Hepatocyte (in vitro differentiated cells): ENCODE data around the gene ZNF714. TPM values are rescaled to one million over a fixed set of nuclear protein-coding genes. Genes with fewer than 3 reads are reported as not detected.
"Not testable (repeated sequence)": the region's sequence is repeated elsewhere in the genome, so short reads cannot be mapped to it uniquely, and the experiment has no call there.

ENCODE experiments used
- DNase-seq: peaks from one replicate; pipeline ENCODE4 v3.0.0-alpha.2; 2016; ENCODE audit warnings: low spot score
- H2AFZ ChIP-seq: fragments of 200-600 bp; sonication (generic); 2 replicates; pipeline ENCODE4 v1.6.0; 2016; ENCODE audit warnings: antibody characterized with exemption, mild to moderate bottlenecking
- H3K27ac ChIP-seq: fragments of 200-600 bp; sonication (generic); 2 replicates; pipeline ENCODE4 v1.5.1; 2016; ENCODE audit warnings: mild to moderate bottlenecking
- H3K27me3 ChIP-seq: fragments of 200-600 bp; sonication (generic); 2 replicates; pipeline ENCODE4 v1.6.1; 2016
- H3K36me3 ChIP-seq: fragments of 200-600 bp; sonication (generic); replicated peaks from 2 replicates; pipeline ENCODE4 v1.5.1; 2016; ENCODE audit warnings: low read depth; ENCODE audit not compliant: insufficient read depth
- H3K4me1 ChIP-seq: fragments of 200-600 bp; sonication (generic); 2 replicates; pipeline ENCODE4 v1.5.1; 2016; ENCODE audit warnings: mild to moderate bottlenecking, moderate library complexity; ENCODE audit not compliant: insufficient read depth
- H3K4me2 ChIP-seq: fragments of 200-600 bp; sonication (generic); 2 replicates; pipeline ENCODE4 v1.6.0; 2016
- H3K4me3 ChIP-seq: fragments of 200-600 bp; sonication (generic); 2 replicates; pipeline ENCODE4 v1.5.1; 2016; ENCODE audit warnings: mild to moderate bottlenecking
- H3K79me2 ChIP-seq: fragments of 200-600 bp; sonication (generic); 2 replicates; pipeline ENCODE4 v1.6.0; 2017; ENCODE audit warnings: mild to moderate bottlenecking
- H3K9me2 ChIP-seq: fragments of 200-600 bp; sonication (generic); replicated peaks from 2 replicates; pipeline ENCODE4 v1.6.0; 2017; ENCODE audit warnings: mild to moderate bottlenecking; ENCODE audit not compliant: insufficient read depth
- H3K9me3 ChIP-seq: fragments of 200-600 bp; sonication (generic); 2 replicates; pipeline ENCODE4 v1.5.1; 2016; ENCODE audit warnings: low read depth, mild to moderate bottlenecking
- H4K20me1 ChIP-seq: fragments of 200-600 bp; sonication (generic); 2 replicates; pipeline ENCODE4 v1.6.0; 2016; ENCODE audit warnings: mild to moderate bottlenecking; ENCODE audit not compliant: insufficient read depth, poor library complexity, severe bottlenecking
- CTCF ChIP-seq: fragments of 200-600 bp; sonication (generic); IDR thresholded peaks from 2 replicates; pipeline ENCODE4 v1.5.1; 2016; ENCODE audit warnings: antibody characterized with exemption, mild to moderate bottlenecking; ENCODE audit not compliant: poor library complexity
- EZH2 ChIP-seq: fragments of 200-600 bp; sonication (generic); IDR thresholded peaks from 2 replicates; pipeline ENCODE4 v1.6.1; 2016; ENCODE audit warnings: antibody characterized with exemption, mild to moderate bottlenecking, borderline replicate concordance
- EZH2phosphoT487 ChIP-seq: fragments of 200-600 bp; sonication (generic); IDR thresholded peaks from one replicate; pipeline ENCODE4 v1.6.1; 2018; ENCODE audit warnings: antibody characterized with exemption, mild to moderate bottlenecking, low read depth, moderate library complexity; ENCODE audit not compliant: unreplicated experiment, severe bottlenecking
- WGBS: methylation state at CpG from one replicate; pipeline ENCODE4 v1.1.6; 2016; ENCODE audit warnings: low lambda C conversion rate; ENCODE audit errors: missing lambda C conversion rate; 5-methylcytosine and 5-hydroxymethylcytosine counted together
- polyA plus RNA-seq: library from polyadenylated mRNA; unstranded; fragments of >200 nt; fragmentation: Nextera tagmentation; extraction: Ambion mirVana; gene quantifications from 2 replicates; pipeline ENCODE4 v1.2.1, GENCODE V29; 2016
- total RNA-seq: library from RNA; depleted of rRNA; stranded (reverse); fragments of >200 nt; gene quantifications from 2 replicates; pipeline ENCODE4 v1.2.3, GENCODE V29; 2014

The ZNF714 gene
- total and polyA plus RNA-seq, 2 experiments from 2014 or later = 11.5 to 14.2 TPM

GRCh38 chr19:21133633-21134032 is 51.6 kb downstream of the ZNF714 start:
- H3K79me2 ChIP-seq = no peaks in the 10 kb centered on the region
- 44% methylated on average over 1 of the region's 1 CpG for WGBS
- no peak for TF ChIP-seq EZH2
- no peak for TF ChIP-seq EZH2phosphoT487
- no peak for TF ChIP-seq CTCF
- no peak for DNase-seq
- H4K20me1 ChIP-seq = no peaks in the 10 kb centered on the region
- no peak overlapping the region for H3K27ac ChIP-seq
- no peaks in the 10 kb centered on the region for H3K36me3 ChIP-seq
- no peak overlapping the region for H2AFZ ChIP-seq
- no peak overlapping the region for H3K4me3 ChIP-seq
- no peaks in the 10 kb centered on the region for H3K27me3 ChIP-seq
- peaks cover 12% of the 10 kb centered on the region for H3K4me1 ChIP-seq
- no peaks in the 10 kb centered on the region for H3K9me3 ChIP-seq
- no peaks in the 10 kb centered on the region for H3K9me2 ChIP-seq
- H3K4me2 ChIP-seq = no peak overlapping the region

- TF ChIP-seq EZH2 (no peak), EZH2phosphoT487 (no peak), CTCF (no peak)
- Histone ChIP-seq H2AFZ (no peak overlapping the region), H3K4me1 (peaks cover under 1% of the 10 kb centered on the region), H3K4me3 (no peak overlapping the region), H3K79me2 (no peaks in the 10 kb centered on the region), H3K27me3 (no peaks in the 10 kb centered on the region), H3K4me2 (no peak overlapping the region), H3K36me3 (no peaks in the 10 kb centered on the region), H3K27ac (no peak overlapping the region), H3K9me3 (no peaks in the 10 kb centered on the region), H3K9me2 (no peaks in the 10 kb centered on the region), H4K20me1 (no peaks in the 10 kb centered on the region)
- 81% methylated on average over 2 of the region's 2 CpGs for WGBS
- DNase-seq = no peak
Observed at GRCh38 chr19:21134934-21135366, 52.9 kb downstream of the ZNF714 start.

GRCh38 chr19:21135433-21135832 is 53.4 kb downstream of the ZNF714 start:
- DNase-seq = no peak
- Histone ChIP-seq H3K27me3 (no peaks in the 10 kb centered on the region), H3K4me2 (no peak overlapping the region), H3K27ac (no peak overlapping the region), H2AFZ (no peak overlapping the region), H3K36me3 (no peaks in the 10 kb centered on the region), H3K79me2 (no peaks in the 10 kb centered on the region), H3K4me3 (no peak overlapping the region), H3K9me2 (no peaks in the 10 kb centered on the region), H3K9me3 (no peaks in the 10 kb centered on the region), H3K4me1 (no peaks in the 10 kb centered on the region), H4K20me1 (no peaks in the 10 kb centered on the region)
- 89% methylated on average over 8 of the region's 8 CpGs for WGBS
- TF ChIP-seq EZH2 (no peak), CTCF (no peak), EZH2phosphoT487 (no peak)

GRCh38 chr19:21138130-21138529 is 56.1 kb downstream of the ZNF714 start:
- H3K4me1 ChIP-seq = no peaks in the 10 kb centered on the region
- H3K4me2 ChIP-seq = no peak overlapping the region
- peaks cover 10% of the 10 kb centered on the region for H3K79me2 ChIP-seq
- H2AFZ ChIP-seq = no peak overlapping the region
- H3K9me3 ChIP-seq = no peaks in the 10 kb centered on the region
- TF ChIP-seq EZH2 (no peak), CTCF (no peak), EZH2phosphoT487 (no peak)
- no peak overlapping the region for H3K4me3 ChIP-seq
- H3K36me3 ChIP-seq = no peaks in the 10 kb centered on the region
- H3K27me3 ChIP-seq = no peaks in the 10 kb centered on the region
- no peaks in the 10 kb centered on the region for H4K20me1 ChIP-seq
- H3K27ac ChIP-seq = peak overlapping the region; percentile 34
- peak; percentile 18 for DNase-seq
- no peaks in the 10 kb centered on the region for H3K9me2 ChIP-seq

GRCh38 chr19:21141006-21141405 is 59.0 kb downstream of the ZNF714 start:
- not testable (repeated sequence) for H3K27me3 ChIP-seq, H3K4me2 ChIP-seq, H3K27ac ChIP-seq, H2AFZ ChIP-seq, DNase-seq, H3K4me3 ChIP-seq, H3K9me2 ChIP-seq, H3K4me1 ChIP-seq, H3K9me3 ChIP-seq, H4K20me1 ChIP-seq, H3K36me3 ChIP-seq
- H3K79me2 ChIP-seq = peaks cover 29% of the 10 kb centered on the region
- 100% methylated on average over 1 of the region's 1 CpG for WGBS
